ENCODE measurements around the gene RELN.

GRCh38 chr7:103987451-103987850, 2.0 kb downstream of the RELN start:
- TF ChIP-seq CTCF (IDR thresholded peaks at IDR 0.05) (no peak), POLR2A (IDR thresholded peaks at IDR 0.05) (no peak), POLR2AphosphoS5 (IDR thresholded peaks at IDR 0.05) (no peak)

Data from gastroesophageal sphincter (tissue), 3 donors.